IPS DF 4.7 (cell line): Measurements from ENCODE around the gene SIGLEC12.
"Not testable (repeated sequence)": the region's sequence is repeated elsewhere in the genome, so short reads cannot be mapped to it uniquely, and the experiment has no call there.

Experiments used
- DNase-seq: peaks from one replicate; pipeline ENCODE4 v3.0.0-alpha.2; 2013; ENCODE audit warnings: low spot score; ENCODE audit errors: extremely low read depth

SIGLEC12 gene

GRCh38 chr19:51524666-51525264, 23.2 kb upstream of the SIGLEC12 start:
- DNase-seq = no peak

GRCh38 chr19:51521781-51522180, 20.2 kb upstream of the SIGLEC12 start:
- no peak for DNase-seq

- DNase-seq = no peak
Measured at GRCh38 chr19:51521357-51521756, 19.8 kb upstream of the SIGLEC12 start.

- no peak for DNase-seq
Measured at GRCh38 chr19:51520728-51521127, 19.1 kb upstream of the SIGLEC12 start.

GRCh38 chr19:51514866-51515481, 13.4 kb upstream of the SIGLEC12 start:
- DNase-seq = no peak

GRCh38 chr19:51513968-51514367, 12.4 kb upstream of the SIGLEC12 start:
- no peak for DNase-seq

- no peak for DNase-seq
Measured at GRCh38 chr19:51511353-51511752, 9.8 kb upstream of the SIGLEC12 start.

GRCh38 chr19:51509823-51510660, 8.4 kb upstream of the SIGLEC12 start:
- DNase-seq = no peak

GRCh38 chr19:51508059-51508733, 6.6 kb upstream of the SIGLEC12 start:
- no peak for DNase-seq

GRCh38 chr19:51507640-51508058, 6.0 kb upstream of the SIGLEC12 start:
- DNase-seq = no peak

- no peak for DNase-seq
Measured at GRCh38 chr19:51507192-51507591, 5.6 kb upstream of the SIGLEC12 start.

- no peak for DNase-seq
Measured at GRCh38 chr19:51505904-51506303, 4.3 kb upstream of the SIGLEC12 start.

- DNase-seq = no peak
Measured at GRCh38 chr19:51503896-51504295, 2.3 kb upstream of the SIGLEC12 start.

- no peak for DNase-seq
Measured at GRCh38 chr19:51503286-51503817, 1.8 kb upstream of the SIGLEC12 start.

GRCh38 chr19:51500931-51501330, 669 bp downstream of the SIGLEC12 start:
- not testable (repeated sequence) for DNase-seq

GRCh38 chr19:51497666-51498065, 3.9 kb downstream of the SIGLEC12 start:
- no peak for DNase-seq

- no peak for DNase-seq
Measured at GRCh38 chr19:51493776-51494175, 7.8 kb downstream of the SIGLEC12 start.

- no peak for DNase-seq
Measured at GRCh38 chr19:51491586-51491985, 10.0 kb downstream of the SIGLEC12 start.

- DNase-seq = peak; percentile 25
Measured at GRCh38 chr19:51490676-51491075, 10.9 kb downstream of the SIGLEC12 start.

- DNase-seq = no peak
Measured at GRCh38 chr19:51489113-51489512, 12.5 kb downstream of the SIGLEC12 start.

GRCh38 chr19:51488491-51488890, 13.1 kb downstream of the SIGLEC12 start:
- DNase-seq = no peak
